Glomerular endothelial cell (primary cell): ENCODE data around the gene NEK6. TPM values are rescaled to one million over a fixed set of nuclear protein-coding genes. Genes with fewer than 3 reads are reported as not detected.

Experiments used
- DNase-seq: peaks from one replicate; pipeline ENCODE4 v3.0.0-alpha.2; 2011; ENCODE audit warnings: low read depth, low spot score; ENCODE audit errors: extremely low read depth
- total RNA-seq: library from RNA; depleted of rRNA; stranded (reverse); fragments of >200 nt; gene quantifications from 2 replicates; pipeline ENCODE4 v1.2.3, GENCODE V29; 2015

NEK6 gene
- 53.8 and 71.6 TPM in 2 replicates for total RNA-seq

- DNase-seq: no peak
Observed at GRCh38 chr9:124257844-124258606, at the start of gene NEK6. Gene NEK6, plus strand, starts transcription at chr9:124257949. Its CDS starts 44,016 bp downstream, at chr9:124301965.

GRCh38 chr9:124208571-124208970 is 49.2 kb upstream of the NEK6 start:
- DNase-seq: no peak

- no peak for DNase-seq
Observed at GRCh38 chr9:124209279-124209678, 48.5 kb upstream of the NEK6 start.

- no peak for DNase-seq
Observed at GRCh38 chr9:124209774-124210173, 48.0 kb upstream of the NEK6 start.

- DNase-seq: no peak
Observed at GRCh38 chr9:124210697-124211096, 47.1 kb upstream of the NEK6 start.

- DNase-seq: no peak
Observed at GRCh38 chr9:124212381-124213050, 45.2 kb upstream of the NEK6 start.

GRCh38 chr9:124213396-124213795 is 44.4 kb upstream of the NEK6 start:
- no peak for DNase-seq

- DNase-seq: no peak
Observed at GRCh38 chr9:124214116-124214515, 43.6 kb upstream of the NEK6 start.

- no peak for DNase-seq
Observed at GRCh38 chr9:124214596-124215367, 43.0 kb upstream of the NEK6 start.

- no peak for DNase-seq
Observed at GRCh38 chr9:124215368-124215910, 42.3 kb upstream of the NEK6 start.

- DNase-seq: no peak
Observed at GRCh38 chr9:124215956-124216355, 41.8 kb upstream of the NEK6 start.

- no peak for DNase-seq
Observed at GRCh38 chr9:124216474-124217176, 41.1 kb upstream of the NEK6 start.

GRCh38 chr9:124217836-124218437 is 39.8 kb upstream of the NEK6 start:
- no peak for DNase-seq

GRCh38 chr9:124218438-124218982 is 39.2 kb upstream of the NEK6 start:
- DNase-seq: no peak

- no peak for DNase-seq
Observed at GRCh38 chr9:124218987-124219461, 38.7 kb upstream of the NEK6 start.

- peak; percentile 37 for DNase-seq
Observed at GRCh38 chr9:124220946-124221451, 36.8 kb upstream of the NEK6 start.

- no peak for DNase-seq
Observed at GRCh38 chr9:124221676-124222075, 36.1 kb upstream of the NEK6 start.

- no peak for DNase-seq
Observed at GRCh38 chr9:124222109-124222508, 35.6 kb upstream of the NEK6 start.

GRCh38 chr9:124222918-124223720 is 34.6 kb upstream of the NEK6 start:
- DNase-seq: no peak
